ENCODE measurements around the gene TRAM2.

Gene TRAM2

GRCh38 chr6:52591832-52592231, 15.0 kb upstream of the TRAM2 start:
- no peak for DNase-seq

GRCh38 chr6:52590152-52590891, 13.5 kb upstream of the TRAM2 start:
- peak; percentile 39 for DNase-seq

- DNase-seq, result no peak
Measured at GRCh38 chr6:52588710-52589091, 11.8 kb upstream of the TRAM2 start.

GRCh38 chr6:52588087-52588709, 11.3 kb upstream of the TRAM2 start:
- no peak for DNase-seq

GRCh38 chr6:52587001-52587400, 10.1 kb upstream of the TRAM2 start:
- no peak for DNase-seq

GRCh38 chr6:52584203-52584602, 7.3 kb upstream of the TRAM2 start:
- no peak for DNase-seq

GRCh38 chr6:52582996-52583395, 6.1 kb upstream of the TRAM2 start:
- no peak for DNase-seq

GRCh38 chr6:52582446-52582845, 5.6 kb upstream of the TRAM2 start:
- no peak for DNase-seq

GRCh38 chr6:52580905-52581304, 4.0 kb upstream of the TRAM2 start:
- no peak for DNase-seq

GRCh38 chr6:52579006-52579660, 2.3 kb upstream of the TRAM2 start:
- no peak for DNase-seq

GRCh38 chr6:52577778-52578463, 1.1 kb upstream of the TRAM2 start:
- DNase-seq, result no peak

- peak; percentile 77 for DNase-seq
Measured at GRCh38 chr6:52576392-52577021, 353 bp downstream of the TRAM2 start.

GRCh38 chr6:52576054-52576391, 837 bp downstream of the TRAM2 start:
- DNase-seq, result no peak

- DNase-seq, result no peak
Measured at GRCh38 chr6:52575502-52575892, 1.4 kb downstream of the TRAM2 start.

- no peak for DNase-seq
Measured at GRCh38 chr6:52574709-52575501, 2.0 kb downstream of the TRAM2 start.

- peak; percentile 75 for DNase-seq
Measured at GRCh38 chr6:52573295-52573694, 3.6 kb downstream of the TRAM2 start.

GRCh38 chr6:52572536-52572935, 4.3 kb downstream of the TRAM2 start:
- DNase-seq, result no peak

GRCh38 chr6:52571099-52571755, 5.6 kb downstream of the TRAM2 start:
- no peak for DNase-seq

- peak; percentile 89 for DNase-seq
Measured at GRCh38 chr6:52570291-52570700, 6.6 kb downstream of the TRAM2 start.

- no peak for DNase-seq
Measured at GRCh38 chr6:52568320-52568719, 8.5 kb downstream of the TRAM2 start.

- no peak for DNase-seq
Measured at GRCh38 chr6:52566853-52567279, 10.0 kb downstream of the TRAM2 start.

GRCh38 chr6:52566201-52566600, 10.7 kb downstream of the TRAM2 start:
- no peak for DNase-seq
